ENCODE measurements around the gene ANAPC2.

ANAPC2 gene

DNA sequence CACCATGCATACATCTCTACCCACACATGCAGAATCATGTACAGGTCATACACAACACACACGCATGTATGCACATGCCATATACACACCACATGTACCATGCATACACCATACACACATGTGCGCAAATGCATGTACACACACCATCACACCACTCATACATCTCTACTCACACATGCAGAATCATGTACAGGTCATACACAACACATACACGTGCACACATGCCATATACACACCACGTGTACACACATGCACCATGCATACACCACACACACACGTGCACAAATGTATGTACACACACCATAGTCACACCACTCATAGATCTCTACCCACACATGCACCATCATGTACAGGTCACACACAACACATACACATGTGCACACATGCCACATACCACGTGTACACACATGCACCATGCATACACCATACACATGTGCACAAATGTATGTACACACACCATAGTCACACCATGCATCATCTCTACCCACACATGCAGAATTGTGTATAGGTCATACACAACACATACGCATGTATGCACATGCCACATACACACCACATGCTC lies 35.4 kb downstream of the ANAPC2 start:
- Histone ChIP-seq H3K56ac (ENCODE audit: low read length) (no peak overlapping the region), H4K8ac (ENCODE audit: low read depth, low read length) (no peak overlapping the region), H3K4me2 (ENCODE audit: low read length) (no peak overlapping the region), H2AK5ac (ENCODE audit: low read length) (no peak overlapping the region), H3K4ac (ENCODE audit: low read depth, low read length) (no peak overlapping the region), H3K27ac (ENCODE audit: low read depth, low read length) (no peak overlapping the region), H3K79me2 (ENCODE audit: control insufficient read depth, insufficient read depth, low read length) (no peaks in the 10 kb centered on the region), H4K5ac (ENCODE audit: low read length) (no peak overlapping the region), H3K4me3 (ENCODE audit: low read length) (peak overlapping the region; percentile 15), H3K36me3 (ENCODE audit: control insufficient read depth, insufficient read depth, low read length) (no peaks in the 10 kb centered on the region), H3K9ac (ENCODE audit: low read length) (no peak overlapping the region), H2BK5ac (ENCODE audit: low read length) (no peak overlapping the region), H3K4me1 (ENCODE audit: control insufficient read depth, low read depth, low read length) (no peaks in the 10 kb centered on the region), H3K27me3 (ENCODE audit: insufficient read depth, low read length, poor library complexity) (peaks cover 7% of the 10 kb centered on the region), H2BK15ac (replicated peaks; ENCODE audit: low read depth) (no peak overlapping the region), H3K79me1 (ENCODE audit: low read length) (no peaks in the 10 kb centered on the region), H3K23ac (ENCODE audit: low read length) (no peak overlapping the region), H3K18ac (ENCODE audit: low read length) (no peak overlapping the region), H2BK120ac (ENCODE audit: low read depth, low read length) (no peak overlapping the region)
- whole genome bisulfite sequencing (ENCODE audit: extremely low coverage, insufficient coverage, low lambda C conversion rate) = no CpG with 5 or more reads among the region's 7 CpGs
- DNase-seq = no peak

DNA sequence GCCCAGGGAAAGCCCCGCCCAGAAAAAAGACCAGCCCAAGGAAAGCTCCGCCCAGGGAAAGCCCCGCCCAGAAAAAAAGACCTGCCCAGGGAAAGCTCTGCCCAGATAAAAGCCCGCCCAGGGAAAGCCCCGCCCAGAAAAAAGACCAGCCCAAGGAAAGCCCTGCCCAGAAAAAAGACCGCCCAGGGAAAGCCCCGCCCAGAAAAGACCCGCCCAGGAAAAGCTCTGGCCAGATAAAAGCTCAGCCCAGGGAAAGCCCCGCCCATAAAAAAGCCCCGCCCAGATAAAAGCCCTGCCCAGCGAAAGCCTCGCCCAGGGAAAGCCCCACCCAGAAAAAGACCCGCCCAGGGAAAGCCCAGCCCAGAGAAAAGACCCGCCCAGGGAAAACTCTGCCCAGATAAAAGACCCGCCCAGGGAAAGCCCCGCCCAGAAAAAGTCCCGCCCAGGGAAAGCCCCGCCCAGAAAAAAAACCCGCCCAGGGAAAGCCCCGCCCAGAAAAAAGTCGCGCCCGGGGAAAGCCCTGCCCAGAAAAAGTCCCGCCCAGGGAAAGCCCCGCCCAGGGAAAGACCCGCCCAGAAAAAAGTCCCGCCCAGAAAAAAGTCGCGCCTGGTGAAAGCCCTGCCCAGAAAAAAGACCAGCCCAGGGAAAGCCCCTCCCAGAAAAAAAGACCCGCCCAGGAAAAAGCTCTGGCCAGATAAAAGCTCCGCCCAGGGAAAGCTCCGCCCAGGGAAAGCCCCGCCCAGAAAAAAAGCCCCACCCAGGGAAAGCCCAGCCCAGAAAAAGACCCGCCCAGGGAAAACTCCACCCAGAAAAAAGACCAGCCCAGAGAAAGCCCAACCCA lies 37.5 kb downstream of the ANAPC2 start:
- Histone ChIP-seq H3K4me3 (ENCODE audit: low read length) (no peak overlapping the region), H3K4me2 (ENCODE audit: low read length) (no peak overlapping the region), H3K27me3 (ENCODE audit: insufficient read depth, low read length, poor library complexity) (peaks cover under 1% of the 10 kb centered on the region), H2BK5ac (ENCODE audit: low read length) (no peak overlapping the region), H3K4me1 (ENCODE audit: control insufficient read depth, low read depth, low read length) (no peaks in the 10 kb centered on the region), H3K36me3 (ENCODE audit: control insufficient read depth, insufficient read depth, low read length) (no peaks in the 10 kb centered on the region), H3K56ac (ENCODE audit: low read length) (no peak overlapping the region), H3K23ac (ENCODE audit: low read length) (no peak overlapping the region), H3K9ac (ENCODE audit: low read length) (no peak overlapping the region), H3K79me1 (ENCODE audit: low read length) (no peaks in the 10 kb centered on the region), H3K18ac (ENCODE audit: low read length) (no peak overlapping the region), H2AK5ac (ENCODE audit: low read length) (no peak overlapping the region), H4K8ac (ENCODE audit: low read depth, low read length) (no peak overlapping the region), H3K27ac (ENCODE audit: low read depth, low read length) (no peak overlapping the region), H2BK15ac (replicated peaks; ENCODE audit: low read depth) (no peak overlapping the region), H4K5ac (ENCODE audit: low read length) (no peak overlapping the region), H3K4ac (ENCODE audit: low read depth, low read length) (no peak overlapping the region), H2BK120ac (ENCODE audit: low read depth, low read length) (no peak overlapping the region), H3K79me2 (ENCODE audit: control insufficient read depth, insufficient read depth, low read length) (no peaks in the 10 kb centered on the region)
- DNase-seq = peak; percentile 50
- WGBS (ENCODE audit: extremely low coverage, insufficient coverage, low lambda C conversion rate) = no CpG with 5 or more reads among the region's 34 CpGs

DNA sequence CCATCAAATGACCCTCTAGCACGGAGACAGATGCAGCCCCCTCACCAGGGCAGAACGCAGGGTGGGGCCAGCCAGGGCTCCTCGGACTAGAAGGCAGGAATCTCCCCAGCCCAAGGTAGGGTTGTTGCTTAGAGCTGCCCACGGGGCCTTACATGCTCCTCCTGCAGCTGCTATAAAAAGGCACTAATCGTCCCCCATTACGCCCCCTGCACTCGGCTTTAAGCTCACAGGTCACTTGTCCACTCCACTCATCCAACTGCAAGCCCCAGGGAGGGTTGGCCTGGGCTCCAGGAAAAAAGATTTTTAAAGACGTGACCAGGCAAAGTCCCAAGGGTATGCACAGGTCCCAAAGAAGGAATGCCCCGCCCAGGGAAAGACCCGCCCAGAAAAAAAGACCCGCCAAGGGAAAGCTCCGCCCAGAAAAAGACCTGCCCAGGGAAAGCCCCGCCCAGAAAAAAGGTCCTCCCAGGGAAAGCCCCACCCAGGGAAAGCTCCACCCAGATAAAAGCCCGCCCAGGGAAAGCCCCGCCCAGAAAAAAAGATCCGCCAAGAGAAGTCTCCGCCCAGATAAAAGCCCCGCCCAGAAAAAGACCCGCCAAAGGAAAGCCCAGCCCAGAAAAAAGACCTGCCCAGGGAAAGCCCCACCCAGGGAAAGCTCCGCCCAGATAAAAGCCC lies 38.3 kb downstream of the ANAPC2 start:
- Histone ChIP-seq H2AK5ac (ENCODE audit: low read length) (no peak overlapping the region), H3K36me3 (ENCODE audit: control insufficient read depth, insufficient read depth, low read length) (no peaks in the 10 kb centered on the region), H3K4me2 (ENCODE audit: low read length) (no peak overlapping the region), H2BK120ac (ENCODE audit: low read depth, low read length) (no peak overlapping the region), H3K4ac (ENCODE audit: low read depth, low read length) (no peak overlapping the region), H3K56ac (ENCODE audit: low read length) (no peak overlapping the region), H3K79me2 (ENCODE audit: control insufficient read depth, insufficient read depth, low read length) (no peaks in the 10 kb centered on the region), H2BK5ac (ENCODE audit: low read length) (no peak overlapping the region), H4K5ac (ENCODE audit: low read length) (no peak overlapping the region), H3K27me3 (ENCODE audit: insufficient read depth, low read length, poor library complexity) (no peaks in the 10 kb centered on the region), H4K8ac (ENCODE audit: low read depth, low read length) (no peak overlapping the region), H3K18ac (ENCODE audit: low read length) (no peak overlapping the region), H3K9ac (ENCODE audit: low read length) (no peak overlapping the region), H3K4me3 (ENCODE audit: low read length) (no peak overlapping the region), H3K27ac (ENCODE audit: low read depth, low read length) (no peak overlapping the region), H3K4me1 (ENCODE audit: control insufficient read depth, low read depth, low read length) (no peaks in the 10 kb centered on the region), H2BK15ac (replicated peaks; ENCODE audit: low read depth) (no peak overlapping the region), H3K23ac (ENCODE audit: low read length) (no peak overlapping the region), H3K79me1 (ENCODE audit: low read length) (no peaks in the 10 kb centered on the region)
- WGBS (ENCODE audit: extremely low coverage, insufficient coverage, low lambda C conversion rate) = no CpG with 5 or more reads among the region's 20 CpGs
- DNase-seq = peak; percentile 34

DNA sequence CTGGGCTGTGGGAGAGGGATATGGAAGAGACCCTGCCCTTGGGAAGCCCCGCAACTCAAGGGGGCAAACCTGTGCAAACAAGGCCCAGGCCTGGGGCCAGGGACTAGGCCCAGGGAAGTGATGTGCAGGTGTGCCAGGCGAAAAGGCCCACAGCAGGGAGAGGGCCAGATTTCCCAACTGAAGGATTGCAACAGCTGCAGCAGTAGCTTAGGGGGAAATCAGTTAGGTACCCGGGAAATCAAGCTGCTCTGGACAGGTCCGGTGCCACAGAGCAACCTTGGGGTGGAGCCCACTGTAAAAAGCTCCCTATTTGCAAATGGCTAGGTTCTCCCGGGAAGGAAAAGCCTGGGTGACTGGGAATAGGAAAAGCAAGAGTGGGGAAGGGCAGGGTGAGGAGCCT lies 39.0 kb downstream of the ANAPC2 start:
- no peaks in the 10 kb centered on the region for H3K79me1 ChIP-seq (ENCODE audit: low read length)

DNA sequence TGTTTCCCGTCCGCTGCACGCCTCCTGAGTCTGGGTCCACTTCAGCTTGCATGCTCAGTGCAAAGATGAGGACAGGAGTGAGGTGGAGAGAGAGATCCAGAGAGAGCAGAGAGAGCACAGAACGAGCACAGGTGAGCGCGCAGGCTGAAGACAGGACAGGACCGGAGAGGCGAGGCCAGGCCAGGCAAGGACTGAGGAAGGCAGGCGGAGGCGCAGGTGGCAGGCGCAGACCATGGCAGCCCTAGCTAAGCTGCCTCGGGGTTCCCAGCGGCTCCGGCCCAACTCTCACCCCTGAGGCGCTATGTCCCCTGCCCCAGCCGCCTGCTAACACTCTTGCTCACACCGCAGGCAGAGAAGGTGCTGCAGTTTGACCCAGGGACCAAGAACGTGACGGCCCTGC lies 39.7 kb downstream of the ANAPC2 start:
- no peaks in the 10 kb centered on the region for H3K27me3 ChIP-seq (ENCODE audit: insufficient read depth, low read length, poor library complexity)
- no peaks in the 10 kb centered on the region for H3K4me1 ChIP-seq (ENCODE audit: control insufficient read depth, low read depth, low read length)
- H3K23ac ChIP-seq (ENCODE audit: low read length) = no peak overlapping the region
- no peaks in the 10 kb centered on the region for H3K79me2 ChIP-seq (ENCODE audit: control insufficient read depth, insufficient read depth, low read length)
- no peak for DNase-seq
- no peaks in the 10 kb centered on the region for H3K79me1 ChIP-seq (ENCODE audit: low read length)
- no peak overlapping the region for H3K4me3 ChIP-seq (ENCODE audit: low read length)
- H3K4me2 ChIP-seq (ENCODE audit: low read length) = no peak overlapping the region
- no peak overlapping the region for H4K8ac ChIP-seq (ENCODE audit: low read depth, low read length)
- H3K27ac ChIP-seq (ENCODE audit: low read depth, low read length) = no peak overlapping the region
- no peak overlapping the region for H2BK5ac ChIP-seq (ENCODE audit: low read length)
- no peaks in the 10 kb centered on the region for H3K36me3 ChIP-seq (ENCODE audit: control insufficient read depth, insufficient read depth, low read length)
- no peak overlapping the region for H2BK120ac ChIP-seq (ENCODE audit: low read depth, low read length)
- no CpG with 5 or more reads among the region's 19 CpGs for WGBS (ENCODE audit: extremely low coverage, insufficient coverage, low lambda C conversion rate)
- H3K18ac ChIP-seq (ENCODE audit: low read length) = no peak overlapping the region
- no peak overlapping the region for H2AK5ac ChIP-seq (ENCODE audit: low read length)
- no peak overlapping the region for H3K56ac ChIP-seq (ENCODE audit: low read length)
- H3K9ac ChIP-seq (ENCODE audit: low read length) = no peak overlapping the region
- H2BK15ac ChIP-seq (replicated peaks; ENCODE audit: low read depth) = no peak overlapping the region
- H3K4ac ChIP-seq (ENCODE audit: low read depth, low read length) = no peak overlapping the region
- H4K5ac ChIP-seq (ENCODE audit: low read length) = no peak overlapping the region

More for the DNA sequence above, 39.0 kb downstream of the ANAPC2 start:
- Histone ChIP-seq H4K8ac (ENCODE audit: low read depth, low read length) (no peak overlapping the region), H3K18ac (ENCODE audit: low read length) (no peak overlapping the region), H3K4me1 (ENCODE audit: control insufficient read depth, low read depth, low read length) (no peaks in the 10 kb centered on the region), H3K4ac (ENCODE audit: low read depth, low read length) (no peak overlapping the region), H2AK5ac (ENCODE audit: low read length) (no peak overlapping the region), H3K4me3 (ENCODE audit: low read length) (no peak overlapping the region), H3K36me3 (ENCODE audit: control insufficient read depth, insufficient read depth, low read length) (no peaks in the 10 kb centered on the region), H3K9ac (ENCODE audit: low read length) (no peak overlapping the region), H2BK15ac (replicated peaks; ENCODE audit: low read depth) (no peak overlapping the region), H3K56ac (ENCODE audit: low read length) (no peak overlapping the region), H2BK120ac (ENCODE audit: low read depth, low read length) (no peak overlapping the region), H3K27me3 (ENCODE audit: insufficient read depth, low read length, poor library complexity) (no peaks in the 10 kb centered on the region), H3K23ac (ENCODE audit: low read length) (no peak overlapping the region), H2BK5ac (ENCODE audit: low read length) (no peak overlapping the region), H3K79me2 (ENCODE audit: control insufficient read depth, insufficient read depth, low read length) (no peaks in the 10 kb centered on the region), H4K5ac (ENCODE audit: low read length) (no peak overlapping the region), H3K27ac (ENCODE audit: low read depth, low read length) (no peak overlapping the region), H3K4me2 (ENCODE audit: low read length) (no peak overlapping the region)
- DNase-seq = no peak
- WGBS (ENCODE audit: extremely low coverage, insufficient coverage, low lambda C conversion rate) = no CpG with 5 or more reads among the region's 5 CpGs
